ENCODE measurements around the gene KCNC3. TPM values are rescaled to one million over a fixed set of nuclear protein-coding genes. Genes with fewer than 3 reads are reported as not detected.
"Not testable (repeated sequence)": the region's sequence is repeated elsewhere in the genome, so short reads cannot be mapped to it uniquely, and the experiment has no call there.

KCNC3 gene
- total and polyA plus RNA-seq, 9 donors: 0.19 to 10.2 (median 0.72) TPM

DNA sequence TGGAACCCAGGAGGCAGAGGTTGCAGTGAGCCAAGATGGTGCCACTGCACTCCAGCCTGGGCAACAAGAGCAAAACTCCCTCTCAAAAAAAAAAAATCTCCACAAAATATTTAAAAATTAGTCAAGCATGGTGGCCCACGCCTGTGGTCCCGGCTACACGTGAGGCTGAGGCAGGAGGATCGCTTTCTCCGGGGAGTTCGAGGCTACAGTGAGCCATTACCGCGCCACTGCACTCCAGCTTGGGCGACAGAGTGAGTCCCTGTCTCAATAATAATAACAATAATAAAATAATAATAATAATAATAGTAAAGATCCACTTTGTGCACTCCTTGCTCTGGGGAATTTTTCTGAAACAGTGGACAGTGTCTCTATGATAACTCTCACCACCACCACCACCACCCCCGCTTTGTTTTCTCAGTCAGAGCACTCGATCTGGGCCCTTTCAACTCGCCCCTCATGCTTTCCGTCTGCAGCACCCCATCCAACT is 27.6 kb upstream of the KCNC3 start:
- no peak for DNase-seq
- Histone ChIP-seq H3K9me3 (no peaks in the 10 kb centered on the region), H3K4me3 (no peak overlapping the region), H3K4me1 (ENCODE audit: insufficient read depth) (peaks cover 2% of the 10 kb centered on the region), H3K27ac (no peak overlapping the region), H3K27me3 (no peaks in the 10 kb centered on the region), H3K36me3 (no peaks in the 10 kb centered on the region)
- WGBS, 3 donors: 34 to 41% (median 36%) methylated on average over 13 of the region's 13 CpGs
- TF ChIP-seq, protein P1, sequence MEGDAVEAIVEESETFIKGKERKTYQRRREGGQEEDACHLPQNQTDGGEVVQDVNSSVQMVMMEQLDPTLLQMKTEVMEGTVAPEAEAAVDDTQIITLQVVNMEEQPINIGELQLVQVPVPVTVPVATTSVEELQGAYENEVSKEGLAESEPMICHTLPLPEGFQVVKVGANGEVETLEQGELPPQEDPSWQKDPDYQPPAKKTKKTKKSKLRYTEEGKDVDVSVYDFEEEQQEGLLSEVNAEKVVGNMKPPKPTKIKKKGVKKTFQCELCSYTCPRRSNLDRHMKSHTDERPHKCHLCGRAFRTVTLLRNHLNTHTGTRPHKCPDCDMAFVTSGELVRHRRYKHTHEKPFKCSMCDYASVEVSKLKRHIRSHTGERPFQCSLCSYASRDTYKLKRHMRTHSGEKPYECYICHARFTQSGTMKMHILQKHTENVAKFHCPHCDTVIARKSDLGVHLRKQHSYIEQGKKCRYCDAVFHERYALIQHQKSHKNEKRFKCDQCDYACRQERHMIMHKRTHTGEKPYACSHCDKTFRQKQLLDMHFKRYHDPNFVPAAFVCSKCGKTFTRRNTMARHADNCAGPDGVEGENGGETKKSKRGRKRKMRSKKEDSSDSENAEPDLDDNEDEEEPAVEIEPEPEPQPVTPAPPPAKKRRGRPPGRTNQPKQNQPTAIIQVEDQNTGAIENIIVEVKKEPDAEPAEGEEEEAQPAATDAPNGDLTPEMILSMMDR (IDR thresholded peaks at IDR 0.05): no peak
- intact Hi-C loops (cut with DNase I): loop anchor here in 2 of 4 donors (5.0 kb wide), 2 partner anchors 61 to 426 kb away; partner anchors contain the start of gene SPIB (in 1 of the 2)

DNA sequence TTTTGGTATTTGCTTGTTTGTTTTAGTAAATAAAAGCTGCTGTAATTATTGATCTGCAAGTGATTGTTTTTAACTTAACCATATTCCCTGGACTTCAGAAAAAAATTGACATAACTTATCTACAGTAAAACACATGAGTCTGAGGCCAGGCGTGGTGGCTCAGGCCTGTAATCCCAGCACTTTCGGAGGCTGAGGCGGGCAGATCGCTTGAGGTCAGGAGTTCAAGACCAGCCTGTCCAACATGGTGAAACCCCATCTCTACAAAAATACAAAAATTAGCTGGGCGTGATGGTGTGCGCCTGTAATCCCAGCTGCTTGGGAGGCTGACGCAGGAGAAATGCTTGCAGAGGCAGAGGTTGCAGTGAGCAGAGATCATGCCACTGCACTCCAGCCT is 24.3 kb upstream of the KCNC3 start:
- not testable (repeated sequence) for H3K4me3 ChIP-seq; H3K9me3 ChIP-seq; H3K27me3 ChIP-seq; DNase-seq; H3K4me1 ChIP-seq (ENCODE audit: insufficient read depth); H3K36me3 ChIP-seq; H3K27ac ChIP-seq
- intact Hi-C loops (cut with DNase I): loop anchor here in 1 of 4 donors (5.0 kb wide), 1 partner anchor 159 kb away; the partner anchor contains the start of genes ASPDH and JOSD2
- 89 to 94% (median 89%) methylated on average over 7 of the region's 7 CpGs for WGBS, 3 donors

DNA sequence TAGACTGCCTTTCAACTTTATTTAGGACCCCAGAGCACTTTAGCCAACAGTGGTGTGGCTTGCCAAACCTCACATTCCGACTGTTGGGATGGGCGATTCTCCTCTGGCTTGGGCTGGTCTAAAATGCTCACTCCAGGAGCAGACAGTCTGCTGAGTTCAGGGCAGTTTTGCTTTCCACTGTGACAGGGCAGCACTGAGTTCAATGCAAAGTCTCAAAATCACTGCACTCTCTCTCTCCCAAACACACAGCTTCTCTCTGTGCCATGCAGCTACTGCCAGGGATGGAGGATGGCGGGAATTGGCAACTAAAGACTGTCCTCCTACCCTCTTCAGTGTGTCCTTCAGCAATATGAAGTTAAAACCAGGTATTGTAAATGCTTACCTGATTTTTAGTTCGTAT is 23.1 kb upstream of the KCNC3 start:
- DNase-seq: no peak
- no peak overlapping the region for H3K27ac ChIP-seq
- no peaks in the 10 kb centered on the region for H3K27me3 ChIP-seq
- WGBS, 3 donors: 44 to 63% (median 51%) methylated on average over 4 of the region's 4 CpGs
- H3K4me3 ChIP-seq: no peak overlapping the region
- H3K9me3 ChIP-seq: no peaks in the 10 kb centered on the region
- TF ChIP-seq, protein P1 (IDR thresholded peaks at IDR 0.05): no peak
- TF ChIP-seq POLR2A (IDR thresholded peaks at IDR 0.05) (no peak), EP300 (IDR thresholded peaks at IDR 0.05) (no peak)
- intact Hi-C loops (cut with DNase I): loop anchor here in 1 of 4 donors (5.0 kb wide), 1 partner anchor 160 kb away; the partner anchor contains the start of genes ASPDH and JOSD2
- H3K36me3 ChIP-seq: no peaks in the 10 kb centered on the region
- no peaks in the 10 kb centered on the region for H3K4me1 ChIP-seq (ENCODE audit: insufficient read depth)

DNA sequence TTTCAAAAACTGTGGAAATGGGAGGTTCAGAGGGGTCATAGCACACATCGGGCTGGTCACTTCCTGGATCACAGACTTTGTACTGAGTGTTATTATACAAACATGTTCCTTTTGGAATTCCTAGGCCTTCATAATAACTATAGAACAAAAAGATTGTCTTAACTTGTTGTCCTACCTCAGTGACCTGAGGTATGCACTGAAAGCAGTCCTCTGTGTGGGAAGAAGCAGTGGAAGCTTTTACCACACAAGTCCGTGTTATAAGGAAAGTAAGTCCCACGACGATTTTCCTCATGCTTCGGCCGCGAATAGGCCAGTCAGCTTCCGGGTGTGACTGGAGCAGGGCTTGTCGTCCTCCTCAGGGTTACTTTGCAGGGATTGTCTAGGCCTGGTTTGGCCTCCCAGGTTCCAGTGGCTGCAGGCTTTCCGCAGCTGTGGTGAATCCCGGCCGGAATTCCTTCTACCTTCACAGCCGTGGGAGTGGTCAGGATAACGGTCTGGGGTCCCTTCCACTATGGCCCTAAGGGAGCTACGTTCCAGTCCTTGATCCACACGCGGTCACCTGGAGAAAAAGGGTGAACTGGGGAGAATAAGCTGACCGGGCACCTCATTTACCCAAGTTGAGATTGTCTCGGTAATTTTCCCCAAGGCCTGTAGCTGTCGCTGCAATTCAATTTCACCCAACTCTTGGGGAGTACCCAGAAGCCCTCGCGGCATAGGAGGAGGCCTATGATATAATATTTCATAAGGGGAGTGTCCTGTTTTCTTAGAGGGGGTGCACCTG is 20.3 kb upstream of the KCNC3 start:
- H3K4me3 ChIP-seq: no peak overlapping the region
- 60 to 73% (median 64%) methylated on average over 22 of the region's 22 CpGs for WGBS, 3 donors
- TF ChIP-seq POLR2A (IDR thresholded peaks at IDR 0.05) (no peak), EP300 (IDR thresholded peaks at IDR 0.05) (no peak)
- TF ChIP-seq, protein P1 (IDR thresholded peaks at IDR 0.05): no peak

DNA sequence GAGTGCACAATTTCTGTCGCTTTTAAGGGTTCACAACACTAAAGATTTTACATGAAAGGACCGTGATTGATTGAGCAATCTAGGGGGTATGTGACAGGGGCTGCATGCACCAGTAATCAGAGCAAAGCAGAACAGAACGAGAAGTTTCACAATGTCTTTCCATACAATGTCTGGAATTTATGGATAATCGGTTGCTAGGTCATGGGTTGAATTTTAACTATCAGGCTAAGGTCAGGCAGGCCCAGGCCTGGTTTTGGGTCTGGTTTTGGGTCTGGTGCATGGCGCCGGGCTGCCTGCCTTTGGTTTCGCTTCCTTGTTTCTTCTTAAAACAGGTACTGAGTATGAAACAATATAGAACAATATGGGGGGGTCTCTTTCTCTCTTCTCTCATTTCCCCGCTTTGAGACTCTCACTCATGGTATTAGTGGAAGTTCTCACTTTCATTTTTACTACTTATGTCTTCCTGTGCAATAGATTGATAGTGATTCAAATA is 18.0 kb upstream of the KCNC3 start:
- H3K4me3 ChIP-seq; H3K9me3 ChIP-seq; DNase-seq; intact Hi-C loops (cut with DNase I); H3K4me1 ChIP-seq (ENCODE audit: insufficient read depth); H3K36me3 ChIP-seq; H3K27me3 ChIP-seq; H3K27ac ChIP-seq: not testable (repeated sequence)
- WGBS, 3 donors: 74 to 80% (median 78%) methylated on average over 8 of the region's 8 CpGs

More for the DNA sequence above, 20.3 kb upstream of the KCNC3 start:
- no peak overlapping the region for H3K27ac ChIP-seq
- intact Hi-C loops (cut with DNase I): loop anchor here in 1 of 4 donors (5.0 kb wide), 1 partner anchor 163 kb away; the partner anchor contains the start of genes ASPDH and JOSD2
- no peak for DNase-seq
- no peaks in the 10 kb centered on the region for H3K36me3 ChIP-seq
- no peaks in the 10 kb centered on the region for H3K4me1 ChIP-seq (ENCODE audit: insufficient read depth)
- H3K27me3 ChIP-seq: no peaks in the 10 kb centered on the region
- peaks cover 0 to 2% of the 10 kb centered on the region in 2 donors for H3K9me3 ChIP-seq
